GM18951 (cell line): ENCODE measurements around the gene PGAP3.
"Not testable (repeated sequence)": the region's sequence is repeated elsewhere in the genome, so short reads cannot be mapped to it uniquely, and the experiment has no call there.

Experiments
- POLR2A ChIP-seq: IDR thresholded peaks from 4 replicates; pipeline ENCODE4 v1.6.1; 2011; ENCODE audit warnings: mild to moderate bottlenecking; ENCODE audit not compliant: insufficient read length, insufficient read depth; ENCODE audit errors: extremely low read depth
- in situ Hi-C: fragments of 300-500 bp; cut with MboI; formaldehyde crosslinking; loops from one replicate; pipeline ENCODE4 v1.12.0; 2022; ENCODE audit warnings: low sequenced_read_pairs, mixed read lengths, inconsistent platforms; ENCODE audit not compliant: unreplicated experiment

PGAP3 gene

DNA sequence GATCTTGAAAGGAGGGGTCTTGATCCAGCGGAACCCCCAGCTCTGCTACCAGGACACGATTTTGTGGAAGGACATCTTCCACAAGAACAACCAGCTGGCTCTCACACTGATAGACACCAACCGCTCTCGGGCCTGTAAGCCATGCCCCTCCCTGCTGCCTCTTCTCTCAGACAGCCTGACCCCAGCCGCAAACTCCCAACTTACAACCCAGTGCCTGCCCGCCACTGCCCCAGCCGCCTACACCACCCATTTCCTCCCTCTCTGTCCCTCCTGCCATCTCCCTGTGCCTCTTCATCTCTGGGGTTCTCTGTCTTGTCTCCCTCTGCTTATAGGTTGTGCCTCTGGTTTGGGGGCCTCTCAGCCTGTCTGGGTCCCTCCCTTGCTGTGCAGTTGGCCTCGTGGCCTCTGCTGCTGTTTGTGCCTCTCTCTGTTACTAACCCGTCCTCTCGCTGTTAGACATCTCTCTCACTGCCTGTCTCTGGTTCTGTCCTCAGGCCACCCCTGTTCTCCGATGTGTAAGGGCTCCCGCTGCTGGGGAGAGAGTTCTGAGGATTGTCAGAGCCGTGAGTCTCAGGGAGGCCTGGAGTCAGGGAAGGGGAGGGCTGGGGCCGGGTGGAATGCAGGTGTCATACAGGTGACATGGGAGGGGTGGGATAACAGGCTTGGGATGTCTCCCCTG lies 21.6 kb upstream of the PGAP3 start:
- TF ChIP-seq POLR2A: no peak
- in situ Hi-C loops: no loop called here

DNA sequence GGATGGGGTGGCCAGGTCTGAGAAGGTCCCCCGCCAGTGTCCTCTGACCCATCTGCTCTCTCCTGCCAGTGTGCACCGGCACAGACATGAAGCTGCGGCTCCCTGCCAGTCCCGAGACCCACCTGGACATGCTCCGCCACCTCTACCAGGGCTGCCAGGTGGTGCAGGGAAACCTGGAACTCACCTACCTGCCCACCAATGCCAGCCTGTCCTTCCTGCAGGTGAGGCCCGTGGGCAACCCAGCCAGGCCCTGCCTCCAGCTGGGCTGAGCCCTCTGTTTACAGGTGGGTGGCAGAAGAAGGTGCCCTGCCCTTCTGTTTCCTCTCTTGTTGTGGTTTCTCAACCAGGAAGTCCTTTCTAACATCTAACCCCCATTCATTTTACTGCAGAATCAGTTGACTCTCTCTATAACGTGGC lies 19.1 kb upstream of the PGAP3 start:
- in situ Hi-C loops: no loop called here
- no peak for TF ChIP-seq POLR2A

DNA sequence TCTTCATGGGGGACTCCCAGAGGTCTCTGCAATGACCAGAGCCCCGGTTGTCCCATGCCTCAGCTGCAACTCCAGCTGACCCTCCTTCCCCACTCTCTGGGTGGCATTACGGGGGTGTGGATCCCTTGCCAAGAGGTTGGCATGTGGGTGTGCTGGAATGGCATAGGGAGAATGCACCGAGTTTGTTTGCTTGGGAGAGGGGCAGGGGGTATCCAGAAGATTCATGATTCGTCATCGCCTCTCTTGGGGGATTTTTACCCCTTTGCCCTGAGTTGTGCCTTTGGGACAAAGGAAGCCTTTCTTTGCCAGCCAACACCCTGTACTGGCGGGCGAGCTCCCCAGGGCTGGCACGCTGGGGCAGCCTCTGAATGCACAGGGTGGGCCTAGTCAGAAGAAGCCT lies 18.5 kb upstream of the PGAP3 start:
- TF ChIP-seq POLR2A: no peak
- in situ Hi-C loops: no loop called here

DNA sequence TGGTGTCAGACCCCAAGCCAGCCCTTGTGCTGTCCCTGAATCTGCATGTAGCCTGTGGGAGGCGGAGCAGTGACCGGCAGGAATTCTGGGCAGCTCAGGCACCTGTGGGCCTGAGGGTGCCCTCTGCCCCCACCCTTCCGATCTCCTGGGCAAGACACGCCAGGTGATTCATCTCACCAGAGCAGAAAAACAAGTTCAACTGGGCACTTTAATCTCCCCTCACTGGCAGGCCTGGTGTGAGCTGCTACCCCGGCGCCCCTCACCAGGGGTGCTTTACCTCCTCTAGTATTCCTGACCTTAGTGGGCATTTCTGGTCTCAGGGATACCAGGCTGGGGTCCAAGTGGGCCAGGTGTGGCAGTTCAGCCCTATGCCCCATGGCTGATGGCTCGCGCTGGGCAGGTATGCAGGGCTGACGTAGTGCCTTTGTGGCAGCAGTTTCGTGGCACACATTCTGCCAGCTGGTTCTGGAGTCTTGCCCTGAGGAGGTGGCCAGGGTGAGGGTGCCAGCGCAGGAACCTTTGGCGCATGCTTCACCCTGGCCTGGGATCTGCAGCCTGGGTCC lies 18.0 kb upstream of the PGAP3 start:
- in situ Hi-C loops: no loop called here
- no peak for TF ChIP-seq POLR2A

DNA sequence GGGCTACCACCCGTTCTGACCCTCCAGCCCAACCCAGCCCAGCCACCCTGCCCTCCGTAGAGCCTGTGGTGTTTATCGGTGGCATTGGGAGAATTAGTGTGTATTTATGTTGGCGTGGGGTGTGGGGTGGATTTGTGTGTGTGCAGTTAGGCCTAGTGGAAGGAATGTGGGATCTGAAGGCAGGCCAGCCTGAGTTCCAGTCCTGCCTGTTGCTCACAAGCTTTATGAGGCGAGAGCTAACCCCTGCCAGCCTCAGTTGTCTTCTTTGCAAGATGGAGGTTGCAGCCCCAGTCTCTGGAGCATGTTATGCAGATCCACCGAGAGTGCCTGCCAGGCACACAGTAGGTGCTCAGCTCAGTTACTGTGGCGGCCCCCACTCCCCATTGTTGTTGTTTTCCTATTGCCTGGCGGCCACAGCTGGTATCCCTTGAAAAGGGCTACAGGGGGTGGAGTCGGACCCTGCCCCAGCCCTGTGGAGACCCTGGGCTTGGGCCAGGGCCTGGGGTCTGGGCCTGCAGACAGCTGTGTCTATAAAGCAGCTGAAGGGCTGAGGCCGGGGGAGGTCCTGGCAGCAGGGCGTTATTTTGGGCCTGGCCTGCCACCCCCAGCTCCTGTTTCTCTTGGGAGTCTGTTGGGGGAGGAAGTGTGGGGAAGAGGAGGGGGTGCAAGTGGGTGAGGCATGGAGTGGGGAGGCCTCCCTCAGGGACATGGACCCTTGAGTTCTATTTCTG lies 17.1 kb upstream of the PGAP3 start:
- TF ChIP-seq POLR2A: no peak
- in situ Hi-C loops: no loop called here

DNA sequence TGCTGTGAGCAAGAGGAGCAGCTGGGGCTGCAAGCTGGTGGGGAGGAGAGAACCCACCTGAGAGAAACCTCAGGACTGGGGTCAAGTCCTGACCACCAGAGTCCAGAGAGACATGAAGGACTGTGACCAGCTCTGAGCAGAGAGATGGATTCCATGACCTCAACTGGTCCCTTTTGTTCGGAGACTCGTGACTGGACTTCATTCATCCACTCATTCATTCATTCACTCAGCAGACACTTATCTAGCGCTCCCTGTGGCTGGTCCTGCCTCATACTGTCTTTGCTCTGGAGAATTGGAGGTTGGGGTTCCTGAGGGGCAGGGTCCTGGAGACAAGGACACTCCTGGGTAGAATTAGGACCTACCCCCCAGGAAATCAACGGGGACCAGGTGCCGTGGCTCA lies 16.1 kb upstream of the PGAP3 start:
- in situ Hi-C loops: no loop called here
- TF ChIP-seq POLR2A: no peak

DNA sequence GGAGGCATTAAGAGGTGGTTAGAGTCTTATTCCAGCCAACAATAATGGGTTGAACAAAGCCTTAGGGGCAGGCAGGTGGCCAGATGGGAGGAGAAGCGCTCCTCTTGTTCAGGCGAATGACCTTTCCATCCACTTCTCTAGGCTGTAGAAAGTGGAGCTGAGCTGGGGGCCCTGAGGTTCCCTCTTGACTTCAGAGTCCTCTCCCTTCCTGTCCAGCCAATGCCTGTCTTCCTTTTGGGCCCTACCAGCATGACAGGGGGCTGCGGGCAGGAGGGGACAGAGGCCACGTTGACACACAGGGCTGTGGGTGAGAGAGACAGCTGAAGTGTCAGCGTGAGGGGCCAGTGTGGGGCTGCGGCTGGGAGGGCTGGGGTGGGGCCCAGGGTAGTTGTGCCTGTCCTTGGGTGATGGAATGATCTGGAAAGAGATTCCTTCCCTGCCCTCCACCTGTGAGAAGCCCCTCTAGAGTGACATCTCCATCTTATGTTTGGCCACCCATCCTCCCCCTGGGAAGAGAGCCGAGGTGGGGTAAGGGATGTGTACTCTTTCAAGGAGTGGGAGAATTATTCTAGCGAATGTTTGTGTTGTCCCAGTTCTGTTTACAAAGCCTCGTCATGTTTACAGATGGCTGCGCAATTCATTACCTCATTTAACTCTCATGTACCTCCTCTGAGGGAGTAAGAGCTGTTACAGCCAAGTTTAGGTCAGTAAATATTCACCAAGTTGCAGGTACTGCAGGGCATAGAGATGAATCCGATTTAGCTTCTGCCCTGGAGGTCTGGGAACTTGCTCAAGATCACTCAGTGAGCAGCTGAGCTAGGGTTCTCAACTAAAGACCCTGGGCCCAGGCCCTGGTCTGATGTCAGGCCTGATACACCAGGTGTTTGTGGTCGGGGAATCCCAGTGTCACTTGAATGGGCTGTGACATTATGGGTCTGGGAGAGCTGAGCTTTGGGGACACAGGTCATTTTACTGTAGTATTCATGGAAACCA lies 15.3 kb upstream of the PGAP3 start:
- TF ChIP-seq POLR2A: no peak
- in situ Hi-C loops: no loop called here

DNA sequence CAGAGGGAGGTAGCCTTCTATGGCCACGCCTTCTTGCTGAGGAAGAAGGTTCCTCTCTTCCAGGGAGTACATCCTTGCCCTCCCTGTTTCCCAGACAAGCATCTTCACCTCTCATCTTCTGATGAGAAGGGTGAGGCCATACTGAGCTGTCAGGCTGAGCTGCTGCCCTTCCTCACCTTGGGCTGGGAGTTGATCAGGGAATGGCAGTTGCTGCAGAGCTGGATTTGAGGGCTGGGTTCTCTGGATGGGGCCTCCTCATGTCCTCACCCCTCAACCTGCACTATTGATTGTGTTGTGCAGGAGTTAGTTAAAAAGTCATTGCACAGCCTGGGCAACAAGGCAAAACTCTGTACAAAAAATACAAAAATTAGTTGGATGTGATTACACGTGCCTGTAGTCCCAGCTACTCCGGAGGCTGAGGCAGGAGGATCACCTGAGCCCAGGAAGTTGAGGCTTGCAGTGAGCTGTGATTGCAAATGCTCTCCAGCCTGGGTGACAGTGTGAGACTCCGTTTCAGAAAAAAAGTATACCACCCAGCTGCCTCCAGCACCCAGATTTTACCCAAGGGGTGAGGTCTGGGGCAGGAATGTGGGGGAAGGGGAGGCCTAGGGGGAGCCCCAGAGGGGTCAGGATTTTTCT lies 14.0 kb upstream of the PGAP3 start:
- in situ Hi-C loops: no loop called here
- TF ChIP-seq POLR2A: no peak

DNA sequence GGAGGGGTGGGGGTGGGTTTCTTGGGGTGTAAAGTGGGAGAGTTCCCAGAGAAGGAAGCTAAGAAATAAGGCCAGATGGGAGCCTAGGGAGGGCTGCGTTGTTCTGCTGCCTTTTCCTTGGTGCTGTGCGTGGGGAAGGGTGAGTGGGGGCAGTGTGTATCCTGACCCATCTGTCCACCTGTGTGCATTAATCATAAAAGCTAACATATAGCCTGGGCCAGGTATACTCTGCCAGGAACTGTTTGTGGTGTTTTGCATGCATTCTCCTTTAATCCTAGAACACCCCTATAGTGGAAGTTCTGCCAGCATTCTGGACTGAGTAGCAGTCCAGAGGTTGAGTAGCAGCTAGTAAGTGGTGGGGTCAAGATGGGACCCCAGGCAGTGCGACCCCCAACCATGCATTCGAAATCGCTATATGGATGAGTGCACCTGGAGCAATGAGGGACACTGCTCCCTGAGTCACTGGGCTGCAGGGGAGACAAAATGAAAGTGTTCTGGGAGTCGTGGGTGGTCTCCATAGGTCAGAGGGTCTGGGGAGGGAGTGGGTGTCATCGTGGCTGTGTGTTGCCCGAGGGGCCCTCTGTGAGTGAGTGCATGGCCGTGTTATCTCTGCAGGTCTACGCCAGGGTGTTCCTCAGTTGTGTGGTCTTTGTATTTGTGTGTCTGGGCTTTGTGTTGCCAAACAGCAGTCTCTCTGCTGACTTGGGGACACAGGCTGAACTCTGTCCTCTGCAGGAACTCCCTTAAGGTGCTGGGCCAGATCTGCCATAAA lies 13.3 kb upstream of the PGAP3 start:
- no peak for TF ChIP-seq POLR2A
- in situ Hi-C loops: no loop called here

DNA sequence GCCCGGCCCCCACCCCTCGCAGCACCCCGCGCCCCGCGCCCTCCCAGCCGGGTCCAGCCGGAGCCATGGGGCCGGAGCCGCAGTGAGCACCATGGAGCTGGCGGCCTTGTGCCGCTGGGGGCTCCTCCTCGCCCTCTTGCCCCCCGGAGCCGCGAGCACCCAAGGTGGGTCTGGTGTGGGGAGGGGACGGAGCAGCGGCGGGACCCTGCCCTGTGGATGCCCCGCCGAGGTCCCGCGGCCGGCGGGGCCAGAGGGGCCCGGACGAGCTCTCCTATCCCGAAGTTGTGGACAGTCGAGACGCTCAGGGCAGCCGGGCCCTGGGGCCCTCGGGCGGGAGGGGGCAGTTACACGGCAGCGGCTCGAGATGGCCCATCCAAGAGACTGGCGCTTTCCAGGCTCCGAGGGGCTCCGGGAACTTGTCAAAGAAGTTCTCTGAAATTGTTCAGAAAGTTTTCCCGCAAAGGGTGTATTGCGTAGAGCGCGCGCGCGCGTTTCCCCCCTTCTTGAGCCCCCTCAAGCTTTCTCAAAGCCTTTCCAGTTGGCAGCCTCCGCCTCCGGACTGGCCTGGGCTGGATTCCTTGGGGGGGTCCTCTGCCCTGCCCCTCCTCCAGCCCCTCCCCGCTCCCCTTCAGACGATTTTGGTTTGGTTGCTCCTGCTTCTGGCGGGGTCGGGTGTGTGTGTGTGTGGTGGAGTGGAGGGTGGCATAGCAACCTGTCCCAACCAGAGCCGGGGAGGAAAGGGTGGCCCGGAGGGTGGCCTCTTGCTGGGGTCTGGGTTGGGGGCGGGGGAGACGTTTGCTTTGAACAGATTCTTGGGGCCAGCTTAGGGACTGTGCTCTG lies 12.5 kb upstream of the PGAP3 start:
- no peak for TF ChIP-seq POLR2A

DNA sequence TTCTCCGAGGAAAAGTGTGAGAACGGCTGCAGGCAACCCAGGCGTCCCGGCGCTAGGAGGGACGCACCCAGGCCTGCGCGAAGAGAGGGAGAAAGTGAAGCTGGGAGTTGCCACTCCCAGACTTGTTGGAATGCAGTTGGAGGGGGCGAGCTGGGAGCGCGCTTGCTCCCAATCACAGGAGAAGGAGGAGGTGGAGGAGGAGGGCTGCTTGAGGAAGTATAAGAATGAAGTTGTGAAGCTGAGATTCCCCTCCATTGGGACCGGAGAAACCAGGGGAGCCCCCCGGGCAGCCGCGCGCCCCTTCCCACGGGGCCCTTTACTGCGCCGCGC lies 11.9 kb upstream of the PGAP3 start, which contains the start of gene ERBB2:
Gene ERBB2 (plus strand): TSS at position 247 of the 330 bp plus-strand sequence. CDS start 175 bp downstream, outside the sequence.
- TF ChIP-seq POLR2A: no peak
- in situ Hi-C loops: no loop called here

More for the DNA sequence above, 12.5 kb upstream of the PGAP3 start:
- in situ Hi-C loops: no loop called here

DNA sequence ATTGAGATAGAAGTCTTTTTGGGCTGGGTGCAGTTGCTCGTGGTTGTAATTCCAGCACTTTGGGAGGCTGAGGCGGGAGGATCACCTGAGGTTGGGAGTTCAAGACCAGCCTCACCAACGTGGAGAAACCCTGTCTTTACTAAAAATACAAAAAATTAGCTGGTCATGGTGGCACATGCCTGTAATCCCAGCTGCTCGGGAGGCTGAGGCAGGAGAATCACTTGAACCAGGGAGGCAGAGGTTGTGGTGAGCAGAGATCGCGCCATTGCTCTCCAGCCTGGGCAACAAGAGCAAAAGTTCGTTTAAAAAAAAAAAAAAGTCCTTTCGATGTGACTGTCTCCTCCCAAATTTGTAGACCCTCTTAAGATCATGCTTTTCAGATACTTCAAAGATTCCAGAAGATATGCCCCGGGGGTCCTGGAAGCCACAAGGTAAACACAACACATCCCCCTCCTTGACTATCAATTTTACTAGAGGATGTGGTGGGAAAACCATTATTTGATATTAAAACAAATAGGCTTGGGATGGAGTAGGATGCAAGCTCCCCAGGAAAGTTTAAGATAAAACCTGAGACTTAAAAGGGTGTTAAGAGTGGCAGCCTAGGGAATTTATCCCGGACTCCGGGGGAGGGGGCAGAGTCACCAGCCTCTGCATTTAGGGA lies 11.4 kb upstream of the PGAP3 start:
- in situ Hi-C loops: not testable (repeated sequence)
